ENCODE results near the gene RRAD.

GRCh38 chr16:66926961-66927436, 1.7 kb upstream of the RRAD start:
- TF ChIP-seq, protein P1, sequence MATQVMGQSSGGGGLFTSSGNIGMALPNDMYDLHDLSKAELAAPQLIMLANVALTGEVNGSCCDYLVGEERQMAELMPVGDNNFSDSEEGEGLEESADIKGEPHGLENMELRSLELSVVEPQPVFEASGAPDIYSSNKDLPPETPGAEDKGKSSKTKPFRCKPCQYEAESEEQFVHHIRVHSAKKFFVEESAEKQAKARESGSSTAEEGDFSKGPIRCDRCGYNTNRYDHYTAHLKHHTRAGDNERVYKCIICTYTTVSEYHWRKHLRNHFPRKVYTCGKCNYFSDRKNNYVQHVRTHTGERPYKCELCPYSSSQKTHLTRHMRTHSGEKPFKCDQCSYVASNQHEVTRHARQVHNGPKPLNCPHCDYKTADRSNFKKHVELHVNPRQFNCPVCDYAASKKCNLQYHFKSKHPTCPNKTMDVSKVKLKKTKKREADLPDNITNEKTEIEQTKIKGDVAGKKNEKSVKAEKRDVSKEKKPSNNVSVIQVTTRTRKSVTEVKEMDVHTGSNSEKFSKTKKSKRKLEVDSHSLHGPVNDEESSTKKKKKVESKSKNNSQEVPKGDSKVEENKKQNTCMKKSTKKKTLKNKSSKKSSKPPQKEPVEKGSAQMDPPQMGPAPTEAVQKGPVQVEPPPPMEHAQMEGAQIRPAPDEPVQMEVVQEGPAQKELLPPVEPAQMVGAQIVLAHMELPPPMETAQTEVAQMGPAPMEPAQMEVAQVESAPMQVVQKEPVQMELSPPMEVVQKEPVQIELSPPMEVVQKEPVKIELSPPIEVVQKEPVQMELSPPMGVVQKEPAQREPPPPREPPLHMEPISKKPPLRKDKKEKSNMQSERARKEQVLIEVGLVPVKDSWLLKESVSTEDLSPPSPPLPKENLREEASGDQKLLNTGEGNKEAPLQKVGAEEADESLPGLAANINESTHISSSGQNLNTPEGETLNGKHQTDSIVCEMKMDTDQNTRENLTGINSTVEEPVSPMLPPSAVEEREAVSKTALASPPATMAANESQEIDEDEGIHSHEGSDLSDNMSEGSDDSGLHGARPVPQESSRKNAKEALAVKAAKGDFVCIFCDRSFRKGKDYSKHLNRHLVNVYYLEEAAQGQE (IDR thresholded peaks at IDR 0.05), result no peak
- TF ChIP-seq CTCF (IDR thresholded peaks at IDR 0.05; ENCODE audit: low read depth, low read length, missing input control) (no peak), JUND (IDR thresholded peaks at IDR 0.05) (no peak), RAD21 (IDR thresholded peaks at IDR 0.05) (no peak), SP1 (IDR thresholded peaks at IDR 0.05) (no peak), GABPA (IDR thresholded peaks at IDR 0.05 in 1 of 2, conservative IDR thresholded peaks at IDR 0.05 in 1 of 2) (no peak), EGR1 (IDR thresholded peaks at IDR 0.05; ENCODE audit: low read depth in 2 of 2) (no peak), MAX (IDR thresholded peaks at IDR 0.05) (no peak)
- TF ChIP-seq, protein P2, sequence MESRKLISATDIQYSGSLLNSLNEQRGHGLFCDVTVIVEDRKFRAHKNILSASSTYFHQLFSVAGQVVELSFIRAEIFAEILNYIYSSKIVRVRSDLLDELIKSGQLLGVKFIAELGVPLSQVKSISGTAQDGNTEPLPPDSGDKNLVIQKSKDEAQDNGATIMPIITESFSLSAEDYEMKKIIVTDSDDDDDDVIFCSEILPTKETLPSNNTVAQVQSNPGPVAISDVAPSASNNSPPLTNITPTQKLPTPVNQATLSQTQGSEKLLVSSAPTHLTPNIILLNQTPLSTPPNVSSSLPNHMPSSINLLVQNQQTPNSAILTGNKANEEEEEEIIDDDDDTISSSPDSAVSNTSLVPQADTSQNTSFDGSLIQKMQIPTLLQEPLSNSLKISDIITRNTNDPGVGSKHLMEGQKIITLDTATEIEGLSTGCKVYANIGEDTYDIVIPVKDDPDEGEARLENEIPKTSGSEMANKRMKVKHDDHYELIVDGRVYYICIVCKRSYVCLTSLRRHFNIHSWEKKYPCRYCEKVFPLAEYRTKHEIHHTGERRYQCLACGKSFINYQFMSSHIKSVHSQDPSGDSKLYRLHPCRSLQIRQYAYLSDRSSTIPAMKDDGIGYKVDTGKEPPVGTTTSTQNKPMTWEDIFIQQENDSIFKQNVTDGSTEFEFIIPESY (IDR thresholded peaks at IDR 0.05), result no peak

All from liver (tissue), 3 donors.